NCI-H1092 treated with DMSO at 0.1 percent for 48 hours (cell line): ENCODE results near the gene SLC4A11.
A peak's percentile ranks its signal among the peaks of the same experiment; 100 is the strongest.
"Not testable (repeated sequence)": the region's sequence is repeated elsewhere in the genome, so short reads cannot be mapped to it uniquely, and the experiment has no call there.

Source experiments
- DNase-seq: peaks from one replicate; lab custom pipeline; 2025; lab: John Stamatoyannopoulos, UW

The SLC4A11 gene

GRCh38 chr20:3227936-3228749 is 10.8 kb downstream of the SLC4A11 start:
- DNase-seq, result no peak

GRCh38 chr20:3227506-3227905 is 11.5 kb downstream of the SLC4A11 start:
- DNase-seq, result no peak

- DNase-seq, result no peak
These were observed 12.1 kb downstream of the SLC4A11 start for GRCh38 chr20:3226864-3227263.

GRCh38 chr20:3226093-3226492 is 12.9 kb downstream of the SLC4A11 start:
- no peak for DNase-seq

- DNase-seq, result no peak
These were observed 14.1 kb downstream of the SLC4A11 start for GRCh38 chr20:3224681-3225421.

GRCh38 chr20:3223994-3224680 is 14.9 kb downstream of the SLC4A11 start:
- DNase-seq, result no peak

GRCh38 chr20:3223651-3223993 is 15.4 kb downstream of the SLC4A11 start:
- DNase-seq, result no peak

GRCh38 chr20:3222635-3223600 is 16.1 kb downstream of the SLC4A11 start:
- DNase-seq, result peak; percentile 98

- DNase-seq, result peak; percentile 30
These were observed 17.4 kb downstream of the SLC4A11 start for GRCh38 chr20:3221398-3222226.

- DNase-seq, result peak; percentile 59
These were observed 20.5 kb downstream of the SLC4A11 start for GRCh38 chr20:3218307-3218988.

GRCh38 chr20:3215359-3215917 is 23.6 kb downstream of the SLC4A11 start:
- not testable (repeated sequence) for DNase-seq

- no peak for DNase-seq
These were observed 25.8 kb downstream of the SLC4A11 start for GRCh38 chr20:3213226-3213625.

GRCh38 chr20:3210346-3210745 is 28.6 kb downstream of the SLC4A11 start:
- no peak for DNase-seq

- DNase-seq, result no peak
These were observed 29.1 kb downstream of the SLC4A11 start for GRCh38 chr20:3209946-3210317.

GRCh38 chr20:3209257-3209945 is 29.6 kb downstream of the SLC4A11 start, which contains the start of gene ITPA:
Gene ITPA, plus strand, starts transcription at chr20:3209498. Its CDS starts 54 bp downstream, at chr20:3209552.
- DNase-seq, result peak; percentile 55

GRCh38 chr20:3208786-3209256 is 30.2 kb downstream of the SLC4A11 start:
- DNase-seq, result no peak

GRCh38 chr20:3204124-3204794 is 34.7 kb downstream of the SLC4A11 start, which contains the start of gene DDRGK1:
Gene DDRGK1, minus strand, starts transcription at chr20:3204682. Its CDS starts 55 bp downstream, at chr20:3204627.
- DNase-seq, result peak; percentile 92
